CD14-positive monocyte (primary cell): ENCODE results near the gene TRAPPC10. TPM values are rescaled to one million over a fixed set of nuclear protein-coding genes. Genes with fewer than 3 reads are reported as not detected.
"Not testable (repeated sequence)": the region's sequence is repeated elsewhere in the genome, so short reads cannot be mapped to it uniquely, and the experiment has no call there.

Source experiments
- DNase-seq, 3 donors: peaks; one replicate each; pipeline ENCODE4 v3.0.0-alpha.2; 2011 to 2022
- H2AFZ ChIP-seq: 2 replicates; pipeline ENCODE4 v1.6.0; 2012; ENCODE audit warnings: mild to moderate bottlenecking, low read depth, low read length, inconsistent platforms; ENCODE audit not compliant: insufficient read depth, poor library complexity, severe bottlenecking
- H3K27ac ChIP-seq, 2 donors: 1 replicate in 1 of 2; 2 replicates in 1 of 2; pipeline ENCODE4 v1.5.1; 2012 to 2013; ENCODE audit warnings: low read length in 2 of 2, control low read depth in 1 of 2, inconsistent platforms in 1 of 2, low read depth in 1 of 2, mild to moderate bottlenecking in 1 of 2
- H3K27me3 ChIP-seq, 2 donors: one replicate each; pipeline versions ENCODE4 v1.6.0 to v1.6.1; 2011 to 2013; ENCODE audit warnings: low read length in 2 of 2; ENCODE audit not compliant: control insufficient read depth in 2 of 2, insufficient read depth in 2 of 2
- H3K36me3 ChIP-seq, 2 donors: replicated peaks in 1 of 2; 1 replicate in 1 of 2; 2 replicates in 1 of 2; pipeline versions ENCODE4 v1.5.1 to v1.6.1; 2012 to 2013; ENCODE audit warnings: low read length in 2 of 2, control low read depth in 1 of 2, inconsistent platforms in 1 of 2, mild to moderate bottlenecking in 1 of 2; ENCODE audit not compliant: insufficient read depth in 2 of 2, control insufficient read depth in 1 of 2
- H3K4me1 ChIP-seq, 2 donors: 1 replicate in 1 of 2; 2 replicates in 1 of 2; pipeline versions ENCODE4 v1.5.1 to v1.6.1; 2012 to 2013; ENCODE audit warnings: low read length in 2 of 2, control low read depth in 1 of 2, inconsistent platforms in 1 of 2, mild to moderate bottlenecking in 1 of 2, moderate library complexity in 1 of 2; ENCODE audit not compliant: insufficient read depth in 2 of 2, control insufficient read depth in 1 of 2
- H3K4me2 ChIP-seq: replicated peaks from 2 replicates; pipeline ENCODE3; 2012; ENCODE audit warnings: low read length, moderate library complexity, mild to moderate bottlenecking; ENCODE audit not compliant: poor library complexity, severe bottlenecking; ENCODE audit errors: extremely low read depth
- H3K4me3 ChIP-seq, 3 experiments: fragments of 200-600 bp in 1 of 3; sonication (generic) in 1 of 3; replicated peaks in 1 of 3; 1 replicate in 2 of 3; 2 replicates in 1 of 3; pipeline ENCODE4 v1.5.1; 2011 to 2013; ENCODE audit warnings: low read length in 3 of 3, mild to moderate bottlenecking in 3 of 3, control low read depth in 2 of 3, low read depth in 2 of 3, inconsistent platforms in 1 of 3, moderate library complexity in 1 of 3
- H3K79me2 ChIP-seq: 2 replicates; pipeline ENCODE4 v1.6.0; 2012; ENCODE audit warnings: mild to moderate bottlenecking, control low read depth, inconsistent platforms, low read length, moderate library complexity; ENCODE audit not compliant: insufficient read depth
- H3K9ac ChIP-seq: 2 replicates; pipeline ENCODE4 v1.6.0; 2017; ENCODE audit warnings: low read length, mild to moderate bottlenecking; ENCODE audit not compliant: insufficient read depth, poor library complexity, severe bottlenecking
- H3K9me3 ChIP-seq, 2 donors: replicated peaks in 1 of 2; 1 replicate in 1 of 2; 2 replicates in 1 of 2; pipeline versions ENCODE4 v1.5.1 to v1.6.1; 2012 to 2013; ENCODE audit warnings: low read length in 2 of 2, control low read depth in 1 of 2; ENCODE audit not compliant: control insufficient read depth in 1 of 2, insufficient read depth in 1 of 2
- H4K20me1 ChIP-seq: 2 replicates; pipeline ENCODE4 v1.6.0; 2012; ENCODE audit warnings: mild to moderate bottlenecking, low read length, control low read depth, moderate library complexity; ENCODE audit not compliant: insufficient read depth
- H3K27ac Mint-ChIP-seq, 7 donors: one replicate each; pipeline ENCODE4 v1.8.0; 2020; ENCODE audit warnings: mild to moderate bottlenecking in 7 of 7, mixed read lengths in 7 of 7, moderate library complexity in 6 of 7, inconsistent platforms in 2 of 7
- H3K27me3 Mint-ChIP-seq, 3 donors: one replicate each; pipeline ENCODE4 v1.8.0; 2021 to 2022; ENCODE audit warnings: low read depth in 3 of 3, mild to moderate bottlenecking in 3 of 3, mixed read lengths in 3 of 3, moderate library complexity in 3 of 3, inconsistent platforms in 1 of 3
- H3K36me3 Mint-ChIP-seq, 2 donors: one replicate each; pipeline ENCODE4 v1.8.0; 2020; ENCODE audit warnings: mixed read lengths in 2 of 2, inconsistent platforms in 1 of 2, mild to moderate bottlenecking in 1 of 2
- H3K4me1 Mint-ChIP-seq: one replicate; pipeline ENCODE4 v1.8.0; 2020; ENCODE audit warnings: mild to moderate bottlenecking, mixed read lengths
- H3K4me3 Mint-ChIP-seq, 2 donors: one replicate each; pipeline ENCODE4 v1.8.0; 2020; ENCODE audit warnings: mild to moderate bottlenecking in 2 of 2, mixed read lengths in 2 of 2, moderate library complexity in 1 of 2
- H3K9me3 Mint-ChIP-seq, 7 donors: one replicate each; pipeline ENCODE4 v1.8.0; 2020 to 2022; ENCODE audit warnings: mixed read lengths in 7 of 7, mild to moderate bottlenecking in 6 of 7, moderate library complexity in 6 of 7, inconsistent platforms in 2 of 7
- WGBS: methylation state at CpG from one replicate; pipeline ENCODE4 v1.1.5; 2013; ENCODE audit warnings: missing lambda C conversion rate; ENCODE audit not compliant: insufficient coverage; 5-methylcytosine and 5-hydroxymethylcytosine counted together
- intact Hi-C, 2 donors: fragments of 100-400 bp; cut with micrococcal nuclease; formaldehyde crosslinking; loops; one replicate each; pipeline versions ENCODE4 v1.15.0 to v1.15.1; 2023
- polyA plus RNA-seq, 3 donors: library from polyadenylated mRNA; depleted of rRNA in 1 of 3; unstranded in 2 of 3; stranded (reverse) in 1 of 3; fragments of 300-500 nt in 2 of 3; fragments of >200 nt in 1 of 3; fragmentation: Illumina TruSeq in 2 of 3; gene quantifications; 1 replicate in 2 of 3; 2 replicates in 1 of 3; pipeline ENCODE4 v1.2.3, GENCODE V29; 2012 to 2021
- small RNA-seq: library from RNA; depleted of rRNA; stranded (forward); fragments of <200 nt; gene quantifications from one replicate; pipeline ENCODE3, GENCODE V24; 2012; ENCODE audit warnings: low read depth; ENCODE audit not compliant: insufficient read length

TRAPPC10 gene
- polyA plus RNA-seq, 3 donors: 5.9 to 40.6 (median 8.6) TPM

- not testable (repeated sequence) for H4K20me1 ChIP-seq, H3K36me3 Mint-ChIP-seq
- no CpG with 5 or more reads among the region's 20 CpGs for WGBS
Measured at GRCh38 chr21:44154816-44155230, 142.7 kb downstream of the TRAPPC10 start.

DNA sequence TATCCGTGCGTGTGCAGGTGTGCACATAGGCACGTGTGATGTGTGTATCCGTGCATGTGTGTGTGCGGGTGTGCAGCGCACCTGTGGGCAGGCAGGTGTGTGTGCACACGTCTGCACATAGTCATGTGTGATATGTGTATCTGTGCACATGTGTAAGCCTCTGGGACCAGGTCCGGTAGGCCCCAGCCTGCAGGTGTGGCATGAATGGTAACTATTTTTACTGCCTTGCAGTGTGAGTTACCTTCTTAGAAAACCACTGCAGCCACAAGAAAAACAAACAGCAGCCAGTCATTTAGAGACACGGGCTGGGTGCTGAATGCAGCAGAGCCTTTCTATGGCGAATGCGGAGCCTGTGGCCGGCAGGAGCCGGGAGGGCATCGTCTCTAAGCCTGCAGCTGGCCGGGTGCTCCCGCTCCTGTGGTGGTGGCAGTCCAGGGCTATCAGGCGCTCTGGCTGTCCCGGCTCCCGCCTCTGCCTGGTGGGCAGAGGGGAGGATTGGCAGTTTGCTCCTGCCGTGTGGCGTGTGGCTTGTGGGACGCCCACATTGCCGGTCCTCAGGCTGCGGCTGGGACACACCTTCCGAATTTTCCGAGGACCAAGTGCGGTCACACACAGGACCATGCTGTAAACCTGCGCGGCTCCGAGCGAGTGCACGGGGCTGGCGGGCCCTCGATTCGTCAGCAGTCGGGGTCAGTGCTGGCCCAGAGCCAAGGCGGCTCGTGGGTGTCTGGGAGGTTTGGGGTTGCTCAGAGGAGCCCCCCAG lies 143.3 kb downstream of the TRAPPC10 start:
- H2AFZ ChIP-seq, H3K9me3 ChIP-seq, H3K4me2 ChIP-seq, H3K4me3 ChIP-seq, intact Hi-C loops, H3K36me3 Mint-ChIP-seq, H3K9ac ChIP-seq, H3K4me3 Mint-ChIP-seq, H3K79me2 ChIP-seq, H3K4me1 ChIP-seq, H4K20me1 ChIP-seq, H3K36me3 ChIP-seq, H3K27ac ChIP-seq, H3K27me3 ChIP-seq, H3K4me1 Mint-ChIP-seq, H3K9me3 Mint-ChIP-seq, H3K27ac Mint-ChIP-seq, DNase-seq, H3K27me3 Mint-ChIP-seq: not testable (repeated sequence)
- no CpG with 5 or more reads among the region's 38 CpGs for WGBS

More at GRCh38 chr21:44154816-44155230, 142.7 kb downstream of the TRAPPC10 start:
- H3K79me2 ChIP-seq, intact Hi-C loops, H3K4me3 ChIP-seq, H3K4me1 ChIP-seq, H3K9me3 Mint-ChIP-seq, H3K27me3 Mint-ChIP-seq, H3K4me3 Mint-ChIP-seq, H3K36me3 ChIP-seq, DNase-seq, H3K9me3 ChIP-seq, H2AFZ ChIP-seq, H3K4me1 Mint-ChIP-seq, H3K27ac Mint-ChIP-seq, H3K27ac ChIP-seq, H3K4me2 ChIP-seq, H3K9ac ChIP-seq, H3K27me3 ChIP-seq: not testable (repeated sequence)

DNA sequence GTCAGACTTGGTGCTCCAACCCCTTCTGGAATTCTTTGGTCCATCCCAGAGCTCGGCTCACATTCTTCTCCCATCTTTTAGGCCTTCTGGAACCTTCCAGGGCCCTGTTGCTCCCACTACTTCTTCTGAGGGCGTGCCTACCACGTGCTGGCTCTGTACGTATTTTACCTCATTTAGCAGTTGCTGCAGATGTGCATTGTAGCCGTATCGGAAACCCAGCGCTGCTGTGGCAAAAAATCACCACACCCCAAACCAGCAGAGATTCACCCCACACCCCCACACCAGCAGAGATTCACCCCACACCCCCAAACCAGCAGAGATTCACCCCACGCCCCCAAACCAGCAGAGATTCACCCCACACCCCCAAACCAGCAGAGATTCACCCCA lies 143.9 kb downstream of the TRAPPC10 start:
- H3K9me3 ChIP-seq, H3K4me1 Mint-ChIP-seq, H3K4me3 Mint-ChIP-seq, H3K79me2 ChIP-seq, H3K4me3 ChIP-seq, H3K36me3 Mint-ChIP-seq, H3K4me2 ChIP-seq, H3K27me3 ChIP-seq, H3K9me3 Mint-ChIP-seq, H3K4me1 ChIP-seq, H3K9ac ChIP-seq, H2AFZ ChIP-seq, H4K20me1 ChIP-seq, DNase-seq, H3K27me3 Mint-ChIP-seq, H3K27ac Mint-ChIP-seq, intact Hi-C loops, H3K27ac ChIP-seq, H3K36me3 ChIP-seq: not testable (repeated sequence)
- no CpG with 5 or more reads among the region's 8 CpGs for WGBS

Small RNA genes within 50 kb of the gene (small RNA-seq; reads per million reads assigned to genes)
- not detected for gene RNU6-1150P

Other genes starting within 250 kb of the TRAPPC10 start
- gene CSTB, start 236.0 kb upstream of the TRAPPC10 start, polyA plus RNA-seq: 100 to 1,000 TPM in 2 of 3 donors, 10 to 100 TPM in 1; 73.7 to 120 (median 115) TPM
- gene RRP1, start 222.7 kb upstream of the TRAPPC10 start, polyA plus RNA-seq: 1 to 10 TPM; 2.7 to 5.7 (median 4.6) TPM
- gene AGPAT3, start 147.1 kb upstream of the TRAPPC10 start, polyA plus RNA-seq: 10 to 100 TPM; 24.9 to 49.3 (median 26.2) TPM
- 1 to 10 TPM; 2.1 to 4.4 (median 4.4) TPM for gene PWP2, start 95.1 kb downstream of the TRAPPC10 start, polyA plus RNA-seq
- 10 to 100 TPM; 21.6 to 42.4 (median 35.8) TPM for gene GATD3, start 121.4 kb downstream of the TRAPPC10 start, polyA plus RNA-seq
- gene ICOSLG, start 228.6 kb downstream of the TRAPPC10 start, polyA plus RNA-seq: 1 to 10 TPM in 2 of 3 donors, under 1 TPM in 1; 0.47 to 9.0 (median 1.3) TPM
- not detected for gene DNMT3L, start 249.6 kb downstream of the TRAPPC10 start, polyA plus RNA-seq